GM12878 (cell line): Measurements from ENCODE around the gene ADGRE3. TPM values are rescaled to one million over a fixed set of nuclear protein-coding genes. Genes with fewer than 3 reads are reported as not detected.

Experiments
- ATAC-seq: fragments of 200-7000 bp; cut with Tn5 transposase; 3 replicates; pipeline ENCODE4 v1.9.1; 2020; ENCODE audit warnings: mild to moderate bottlenecking, moderate library complexity
- BruUV-seq: library from RNA; stranded (reverse); fragments of 400-500 nt; replicated peaks from 2 replicates; lab custom pipeline; 2021; lab: Mats Ljungman, UMichigan
- CTCF ChIA-PET: fragments of 300-600 bp; sonication (Branson Sonifier 250); formaldehyde crosslinking; extraction: SDS; loops from one replicate; lab custom pipeline; 2021; ENCODE audit warnings: inconsistent platforms; lab: Yijun Ruan, JAX
- POLR2A ChIA-PET: fragments of 350-600 bp; formaldehyde crosslinking; extraction: SDS; loops from one replicate; lab custom pipeline; 2021; ENCODE audit warnings: inconsistent platforms; lab: Charles Lee
- RAD21 ChIA-PET: fragments of 300-600 bp; sonication (Branson Sonifier 250); formaldehyde crosslinking; loops from one replicate; lab custom pipeline; 2023; ENCODE audit warnings: antibody characterized with exemption; ENCODE audit not compliant: unreplicated experiment; lab: Charles Lee
- SMC1A ChIA-PET: fragments of 300-600 bp; sonication (Branson Sonifier 250); formaldehyde crosslinking; loops from one replicate; lab custom pipeline; 2023; ENCODE audit not compliant: unreplicated experiment, uncharacterized antibody; lab: Charles Lee
- DNase-seq: peaks from one replicate; pipeline ENCODE4 v3.0.0-alpha.2; 2011; ENCODE audit warnings: low read depth, low spot score
- FAIRE-seq: peaks from 3 replicates; lab custom pipeline; 2011; peaks lifted over from hg19 to GRCh38; lab: Jason Lieb, UNC
- H2AFZ ChIP-seq: 2 replicates; pipeline ENCODE4 v1.6.0; 2011; ENCODE audit warnings: low read depth, low read length, control low read depth; ENCODE audit not compliant: control insufficient read depth
- H3K27ac ChIP-seq: 2 replicates; pipeline ENCODE4 v1.5.1; 2011; ENCODE audit warnings: control low read depth; ENCODE audit not compliant: control insufficient read depth, insufficient read depth
- H3K27me3 ChIP-seq, 2 experiments: replicated peaks in 1 of 2; 2 replicates each; pipeline versions ENCODE4 v1.6.0 to v1.6.1; 2011; ENCODE audit warnings: low read length in 1 of 2; ENCODE audit not compliant: control insufficient read depth in 2 of 2, insufficient read depth in 2 of 2
- H3K36me3 ChIP-seq, 2 experiments: 2 replicates each; pipeline ENCODE4 v1.5.1; 2011; ENCODE audit warnings: low read length in 1 of 2; ENCODE audit not compliant: control insufficient read depth in 2 of 2, insufficient read depth in 2 of 2
- H3K4me1 ChIP-seq: 2 replicates; pipeline ENCODE4 v1.6.1; 2011; ENCODE audit warnings: mild to moderate bottlenecking, low read length, moderate library complexity, mixed read lengths; ENCODE audit not compliant: control insufficient read depth, insufficient read depth
- H3K4me2 ChIP-seq: 2 replicates; pipeline ENCODE4 v1.6.0; 2011; ENCODE audit warnings: control low read depth; ENCODE audit not compliant: control insufficient read depth, insufficient read depth
- H3K4me3 ChIP-seq: fragments of 200-600 bp; sonication (generic); 2 replicates; pipeline ENCODE4 v1.5.1; 2016
- H3K79me2 ChIP-seq: 2 replicates; pipeline ENCODE4 v1.6.0; 2011; ENCODE audit warnings: low read length; ENCODE audit not compliant: control insufficient read depth, insufficient read depth
- H3K9ac ChIP-seq: 2 replicates; pipeline ENCODE4 v1.8.0; 2011; ENCODE audit warnings: low read length, control low read depth, mixed read lengths; ENCODE audit not compliant: control insufficient read depth, insufficient read depth
- H3K9me3 ChIP-seq: replicated peaks from 3 replicates; pipeline ENCODE4 v1.5.1; 2011; ENCODE audit warnings: mild to moderate bottlenecking, low read length; ENCODE audit not compliant: control insufficient read depth, insufficient read depth
- H4K20me1 ChIP-seq: 2 replicates; pipeline ENCODE4 v1.6.0; 2011; ENCODE audit not compliant: control insufficient read depth, insufficient read depth
- ATF2 ChIP-seq: IDR thresholded peaks from 2 replicates; pipeline ENCODE4 v1.6.1; 2012; ENCODE audit warnings: low read length, inconsistent platforms
- CHD4 ChIP-seq: fragments of 200-600 bp; sonication (generic); IDR thresholded peaks from 2 replicates; pipeline ENCODE4 v1.6.1; 2016; ENCODE audit warnings: mild to moderate bottlenecking
- EP300 ChIP-seq, 2 experiments: fragments of 150-350 bp in 1 of 2; IDR thresholded peaks; 2 replicates each; pipeline ENCODE4 v1.6.1; 2011 to 2012; ENCODE audit warnings: low read depth in 2 of 2, low read length in 2 of 2, borderline replicate concordance in 1 of 2, improper control_type of control experiment in 1 of 2, inconsistent platforms in 1 of 2; ENCODE audit not compliant: control insufficient read depth in 1 of 2
- HCFC1 ChIP-seq: fragments of 150-350 bp; IDR thresholded peaks from 2 replicates; pipeline ENCODE4 v1.6.1; 2014; ENCODE audit warnings: low read length
- IKZF2 ChIP-seq, 2 experiments: fragments of 450-650 bp; IDR thresholded peaks; 2 replicates each; pipeline ENCODE4 v1.6.1; 2017; ENCODE audit warnings: mild to moderate bottlenecking in 2 of 2, moderate library complexity in 2 of 2
- NFIC ChIP-seq: IDR thresholded peaks from 2 replicates; pipeline ENCODE4 v1.6.1; 2012; ENCODE audit warnings: low read depth, mild to moderate bottlenecking, inconsistent platforms, low read length, moderate library complexity
- PKNOX1 ChIP-seq: fragments of 450-650 bp; IDR thresholded peaks from 2 replicates; pipeline ENCODE4 v1.6.1; 2016; ENCODE audit warnings: mild to moderate bottlenecking
- SMAD1 ChIP-seq: fragments of 450-650 bp; IDR thresholded peaks from 2 replicates; pipeline ENCODE4 v1.6.1; 2018; ENCODE audit warnings: mild to moderate bottlenecking, low read depth; ENCODE audit not compliant: partially characterized antibody
- SMC3 ChIP-seq: IDR thresholded peaks from 2 replicates; pipeline ENCODE4 v1.6.1; 2011; ENCODE audit warnings: low read length, improper control_type of control experiment, borderline replicate concordance
- SREBF1 ChIP-seq: IDR thresholded peaks from 2 replicates; pipeline ENCODE4 v1.6.1; 2012; ENCODE audit warnings: mild to moderate bottlenecking, low read length
- SRF ChIP-seq, 2 experiments: IDR thresholded peaks; 2 replicates each; pipeline ENCODE4 v1.6.1; 2011; ENCODE audit warnings: low read depth in 2 of 2, low read length in 2 of 2, mild to moderate bottlenecking in 1 of 2, moderate library complexity in 1 of 2
- ZBTB33 ChIP-seq: fragments of 450-650 bp; IDR thresholded peaks from 2 replicates; pipeline ENCODE4 v1.6.1; 2017; ENCODE audit warnings: mild to moderate bottlenecking
- ZNF207 ChIP-seq: fragments of 450-650 bp; IDR thresholded peaks from 2 replicates; pipeline ENCODE4 v1.6.1; 2014; ENCODE audit warnings: antibody characterized with exemption, mild to moderate bottlenecking, borderline replicate concordance
- ZZZ3 ChIP-seq: IDR thresholded peaks from 2 replicates; pipeline ENCODE4 v1.6.1; 2011; ENCODE audit warnings: low read depth; ENCODE audit not compliant: control insufficient read depth, insufficient read length
- WGBS: methylation state at CpG from one replicate; pipeline ENCODE4 v1.1.6; 2016; ENCODE audit warnings: low lambda C conversion rate; ENCODE audit not compliant: insufficient replicate concordance, insufficient coverage; ENCODE audit errors: missing lambda C conversion rate; 5-methylcytosine and 5-hydroxymethylcytosine counted together
- in situ Hi-C: fragments of 300-500 bp; cut with MboI; formaldehyde crosslinking; loops from 9 replicates; pipeline ENCODE4 v1.14.3; 2018; ENCODE audit warnings: mixed read lengths
- intact Hi-C: fragments of 100-400 bp; cut with micrococcal nuclease; formaldehyde crosslinking; loops from one replicate; pipeline ENCODE4 v1.14.2; 2022; ENCODE audit not compliant: unreplicated experiment
- polyA plus RNA-seq, 11 experiments: library from polyadenylated mRNA; depleted of rRNA in 4 of 11; unstranded in 6 of 11; stranded (reverse) in 5 of 11; fragments of >200 nt; fragmentation: Nextera tagmentation in 4 of 11; fragmentation: Illumina TruSeq in 1 of 11; extraction: Ambion mirVana in 4 of 11; extraction: Trizol in 1 of 11; gene quantifications; 1 replicate in 1 of 11; 2 replicates in 10 of 11; pipeline versions ENCODE4 v1.2.1 to v1.2.3, GENCODE V29; 2011 to 2016; ENCODE audit warnings: inconsistent platforms in 2 of 11, missing spikeins in 2 of 11, low read depth in 1 of 11
- total RNA-seq, 4 experiments: library from RNA; depleted of rRNA in 3 of 4; stranded (reverse); fragments of >200 nt in 3 of 4; fragmentation: Illumina TruSeq in 1 of 4; extraction: Trizol in 1 of 4; gene quantifications; 2 replicates each; pipeline versions ENCODE4 v1.2.1 to v1.2.3, GENCODE V29; 2013 to 2021

Gene ADGRE3
- total and polyA plus RNA-seq, 10 of the 15 experiments (the other 5 are each of a cell fraction or from before 2014, with no cell fraction given) = 0.04 to 0.10 (median 0.05) TPM; not detected in 6

- in situ Hi-C loops (no loop called here), intact Hi-C loops (no loop called here)
- ChIA-PET POLR2A (no interaction called here), RAD21 (no interaction called here), CTCF (no interaction called here), SMC1A (no interaction called here)
- no peaks in the 10 kb centered on the region for H3K27me3 ChIP-seq
- H3K79me2 ChIP-seq = no peaks in the 10 kb centered on the region; the same call in 1 of the 2 replicates
- ATAC-seq (no peak), FAIRE-seq (no peak), DNase-seq (no peak)
- TF ChIP-seq NFIC (no peak), ZNF207 (no peak), IKZF2 (IDR thresholded peaks at IDR 0.05) (no peak), SRF (IDR thresholded peaks at IDR 0.05; ENCODE audit: low read depth in 2 of 2, low read length in 2 of 2) (no peak), CHD4 (no peak), PKNOX1 (no peak), EP300 (IDR thresholded peaks at IDR 0.05; ENCODE audit: borderline replicate concordance in 1 of 2, control insufficient read depth in 1 of 2, low read depth in 2 of 2, low read length in 2 of 2) (no peak), ATF2 (no peak), SREBF1 (no peak), ZBTB33 (no peak), ZZZ3 (no peak), SMAD1 (no peak), SMC3 (no peak), HCFC1 (no peak)
- H3K4me3 ChIP-seq = no peak overlapping the region
- no TSS peak for BruUV-seq
- H3K4me1 ChIP-seq = no peaks in the 10 kb centered on the region
- WGBS = 87% methylated on average over 5 of the region's 5 CpGs
- no peak overlapping the region for H3K27ac ChIP-seq
- H3K36me3 ChIP-seq = peaks cover 0 to 3% of the 10 kb centered on the region in 2 experiments; a peak in 2 of 4 replicates
- no peaks in the 10 kb centered on the region for H3K9me3 ChIP-seq
- no peak overlapping the region for H3K4me2 ChIP-seq
- H4K20me1 ChIP-seq = no peaks in the 10 kb centered on the region
- no peak overlapping the region for H2AFZ ChIP-seq
- H3K9ac ChIP-seq = no peak overlapping the region
Observed at GRCh38 chr19:14695471-14695870, 20.8 kb upstream of the ADGRE3 start.
